Measurements from ENCODE around the gene COL5A1.

Gene COL5A1

GRCh38 chr9:134804871-134805270 lies 163.3 kb downstream of the COL5A1 start:
- peaks cover 14 to 63% (median 52%) of the 10 kb centered on the region in 3 donors for H3K36me3 ChIP-seq
- no peak overlapping the region for H3K4me3 ChIP-seq
- H3K27ac ChIP-seq, result no peak overlapping the region
- peaks cover 0 to 32% (median 4%) of the 10 kb centered on the region in 4 donors for H3K4me1 ChIP-seq
- H3K27me3 ChIP-seq, result no peaks in the 10 kb centered on the region
- intact Hi-C loops (cut with DNase I; ENCODE audit: low total_unique reads), result no loop called here
- no peak for TF ChIP-seq CTCF (IDR thresholded peaks at IDR 0.05)
- H3K9me3 ChIP-seq, result no peaks in the 10 kb centered on the region
- DNase-seq, result no peak

- Histone ChIP-seq H3K36me3 (peaks cover 10 to 69% (median 38%) of the 10 kb centered on the region in 3 donors), H3K9me3 (no peaks in the 10 kb centered on the region), H3K27me3 (no peaks in the 10 kb centered on the region), H3K4me1 (peaks cover 0 to 26% (median 4%) of the 10 kb centered on the region in 4 donors), H3K4me3 (no peak overlapping the region), H3K27ac (peak overlapping the region; percentile 34 to 55)
- TF ChIP-seq CTCF (IDR thresholded peaks at IDR 0.05), result no peak
- DNase-seq, result no peak
- intact Hi-C loops (cut with DNase I; ENCODE audit: low total_unique reads), result no loop called here
Observed at GRCh38 chr9:134807716-134808446, 166.3 kb downstream of the COL5A1 start.

GRCh38 chr9:134808447-134808792 lies 166.8 kb downstream of the COL5A1 start:
- intact Hi-C loops (cut with DNase I; ENCODE audit: low total_unique reads), result no loop called here
- Histone ChIP-seq H3K9me3 (no peaks in the 10 kb centered on the region), H3K27ac (no peak overlapping the region), H3K36me3 (peaks cover 7 to 68% (median 41%) of the 10 kb centered on the region in 3 donors), H3K4me3 (no peak overlapping the region), H3K27me3 (no peaks in the 10 kb centered on the region), H3K4me1 (peaks cover 0 to 26% (median 4%) of the 10 kb centered on the region in 4 donors)
- no peak for TF ChIP-seq CTCF (IDR thresholded peaks at IDR 0.05)
- DNase-seq, result no peak

GRCh38 chr9:134809292-134809691 lies 167.7 kb downstream of the COL5A1 start:
- Histone ChIP-seq H3K4me3 (no peak overlapping the region), H3K9me3 (no peaks in the 10 kb centered on the region), H3K27ac (no peak overlapping the region), H3K4me1 (peaks cover 0 to 26% (median 4%) of the 10 kb centered on the region in 4 donors), H3K36me3 (peaks cover 7 to 68% (median 44%) of the 10 kb centered on the region in 3 donors), H3K27me3 (no peaks in the 10 kb centered on the region)
- TF ChIP-seq CTCF (IDR thresholded peaks at IDR 0.05), result no peak
- peak in 1 of 2 donors; percentile 50 for DNase-seq
- intact Hi-C loops (cut with DNase I; ENCODE audit: low total_unique reads), result no loop called here

- Histone ChIP-seq H3K27ac (no peak overlapping the region), H3K9me3 (no peaks in the 10 kb centered on the region), H3K36me3 (peaks cover 12 to 68% (median 44%) of the 10 kb centered on the region in 3 donors), H3K4me1 (peaks cover 0 to 26% (median 4%) of the 10 kb centered on the region in 4 donors), H3K27me3 (no peaks in the 10 kb centered on the region), H3K4me3 (no peak overlapping the region)
- no peak for TF ChIP-seq CTCF (IDR thresholded peaks at IDR 0.05)
- no peak for DNase-seq
- intact Hi-C loops (cut with DNase I; ENCODE audit: low total_unique reads), result no loop called here
Observed at GRCh38 chr9:134809826-134810225, 168.2 kb downstream of the COL5A1 start.

Data from tibial artery (tissue), 4 donors.